Rectal smooth muscle tissue (tissue), 1 donor: Measurements from ENCODE around the gene CRCP.
A peak's percentile ranks its signal among the peaks of the same experiment; 100 is the strongest.
"Not testable (repeated sequence)": the region's sequence is repeated elsewhere in the genome, so short reads cannot be mapped to it uniquely, and the experiment has no call there.

Source experiments
- H3K27ac ChIP-seq: one replicate; pipeline ENCODE4 v1.7.0; 2013; ENCODE audit warnings: low read depth, low read length, inconsistent platforms
- H3K27me3 ChIP-seq: one replicate; pipeline ENCODE4 v1.7.0; 2013; ENCODE audit warnings: low read length; ENCODE audit not compliant: control insufficient read depth, insufficient read depth
- H3K36me3 ChIP-seq: one replicate; pipeline ENCODE4 v1.7.0; 2013; ENCODE audit warnings: low read length; ENCODE audit not compliant: control insufficient read depth, insufficient read depth
- H3K4me1 ChIP-seq: one replicate; pipeline ENCODE4 v1.7.0; 2013; ENCODE audit warnings: low read length; ENCODE audit not compliant: control insufficient read depth, insufficient read depth
- H3K4me3 ChIP-seq: one replicate; pipeline ENCODE4 v1.7.0; 2013; ENCODE audit warnings: low read length
- H3K9ac ChIP-seq: one replicate; pipeline ENCODE4 v1.7.0; 2013; ENCODE audit warnings: low read length

CRCP gene

DNA sequence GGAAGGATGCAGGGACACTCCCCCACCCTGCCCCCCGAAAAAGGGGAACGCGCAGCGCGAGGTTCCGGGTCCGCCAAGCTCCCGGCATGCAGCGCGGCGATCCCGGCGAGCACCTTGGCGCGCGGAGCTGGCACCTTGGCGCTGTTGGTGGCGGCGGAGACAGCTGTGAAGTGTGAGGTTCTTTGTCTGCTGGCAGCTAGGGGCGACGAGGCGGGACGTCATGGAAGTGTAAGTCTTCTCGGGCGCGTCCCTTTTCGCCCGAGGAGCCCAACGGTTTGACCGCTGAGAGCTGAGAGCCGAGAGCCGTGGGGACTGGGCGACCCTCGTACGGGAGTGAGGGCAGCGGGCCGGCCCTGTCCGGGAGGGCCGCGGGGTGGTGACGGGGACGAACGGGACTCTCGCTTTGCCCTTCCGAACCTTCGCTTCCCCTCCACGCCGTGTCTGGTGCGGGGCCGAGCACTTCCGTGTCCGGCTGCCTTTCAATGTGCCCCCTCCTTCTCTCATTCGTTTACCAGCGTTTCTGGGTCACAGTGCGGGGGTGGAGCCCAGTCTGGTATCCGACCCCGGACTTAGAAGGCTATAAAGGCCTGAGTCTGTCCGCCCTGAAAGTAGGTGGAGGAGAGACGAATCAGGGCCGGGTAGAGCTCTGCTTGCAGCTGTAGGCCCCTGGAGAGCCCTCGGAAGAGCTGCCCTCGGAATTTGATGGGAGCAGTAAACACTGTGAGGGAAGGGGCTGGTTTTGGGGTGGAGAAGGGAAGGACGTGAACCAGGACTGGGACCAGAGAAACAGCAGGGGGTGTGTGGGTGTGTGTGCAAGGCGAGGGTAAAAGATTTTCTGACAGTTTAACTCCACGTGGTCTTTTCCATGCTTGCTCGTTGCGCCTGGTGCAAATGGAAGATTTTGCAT, at the start of gene CRCP:
CRCP (plus strand) TSS at position 105 of the 907 bp plus-strand sequence; CDS start at position 221, 116 bp downstream.
- Histone ChIP-seq H3K4me1 (peaks cover 8% of the 10 kb centered on the region), H3K27ac (peak within 1 kb of the TSS; percentile 98), H3K27me3 (no peaks in the 10 kb centered on the region), H3K36me3 (no peaks in the 10 kb centered on the region), H3K9ac (peak within 1 kb of the TSS; percentile 90), H3K4me3 (peak within 1 kb of the TSS; percentile 98)

DNA sequence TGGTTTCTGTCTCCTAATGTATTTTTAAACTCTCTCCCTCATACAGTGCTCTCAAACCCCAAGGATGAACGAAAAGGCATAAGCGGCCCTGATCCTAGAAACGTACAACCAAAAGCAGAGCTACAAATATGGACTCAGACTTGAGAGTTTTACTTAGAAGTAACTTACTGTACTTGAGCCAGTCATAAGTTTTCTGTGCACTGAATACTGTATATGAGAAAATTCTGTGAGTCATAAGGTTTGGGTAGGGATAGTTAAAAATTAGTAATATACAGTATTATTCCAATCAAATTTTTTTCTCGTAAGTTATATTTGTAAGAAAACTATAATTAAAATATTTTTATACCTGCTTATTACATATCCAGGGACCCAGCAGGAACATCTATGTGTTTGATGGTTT, 44.9 kb upstream of the CRCP start:
- no peak overlapping the region for H3K27ac ChIP-seq
- no peaks in the 10 kb centered on the region for H3K4me1 ChIP-seq
- H3K4me3 ChIP-seq, result no peak overlapping the region
- H3K9ac ChIP-seq, result no peak overlapping the region
- H3K36me3 ChIP-seq, result no peaks in the 10 kb centered on the region
- no peaks in the 10 kb centered on the region for H3K27me3 ChIP-seq

DNA sequence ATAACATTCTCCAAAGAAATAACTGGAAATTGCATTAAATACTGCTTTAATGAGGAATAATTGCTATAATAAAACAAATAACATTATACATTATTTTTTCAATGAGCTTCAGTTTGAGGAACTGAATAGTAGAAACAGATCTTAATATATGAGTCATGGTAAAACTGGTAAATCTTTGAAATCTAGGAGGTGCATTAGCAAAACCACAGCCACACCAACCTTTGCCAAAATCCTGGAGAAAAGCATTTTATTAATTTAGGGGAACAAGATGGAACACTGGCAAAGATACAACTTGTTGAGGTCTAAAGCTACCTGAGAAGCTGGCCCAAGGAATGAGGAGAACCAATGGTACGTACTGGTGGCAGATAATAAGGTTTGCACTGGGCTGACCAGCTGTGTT, 44.4 kb upstream of the CRCP start:
- Histone ChIP-seq H3K27ac (no peak overlapping the region), H3K9ac (no peak overlapping the region), H3K4me3 (no peak overlapping the region), H3K27me3 (no peaks in the 10 kb centered on the region), H3K36me3 (no peaks in the 10 kb centered on the region), H3K4me1 (no peaks in the 10 kb centered on the region)

DNA sequence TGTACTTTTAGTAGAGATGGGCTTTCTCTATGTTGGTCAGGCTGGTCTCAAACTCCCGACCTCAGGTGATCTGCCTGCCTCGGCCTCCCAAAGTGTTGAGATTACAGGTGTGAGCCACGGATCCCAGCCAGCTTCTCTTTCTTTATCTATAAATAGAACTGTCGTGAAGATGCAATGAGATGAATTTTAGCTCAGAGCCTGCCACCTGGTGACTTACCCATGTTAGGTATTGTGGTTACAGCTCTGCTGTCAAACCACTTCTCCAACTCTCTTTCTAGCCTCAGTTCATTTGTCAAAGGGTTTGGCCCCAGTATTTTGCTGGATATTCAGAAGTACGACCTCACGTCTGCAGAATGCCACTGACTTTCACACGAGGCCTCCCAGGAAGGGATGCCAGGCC, 42.4 kb upstream of the CRCP start:
- not testable (repeated sequence) for H3K9ac ChIP-seq, H3K27ac ChIP-seq, H3K27me3 ChIP-seq, H3K4me3 ChIP-seq, H3K36me3 ChIP-seq, H3K4me1 ChIP-seq

DNA sequence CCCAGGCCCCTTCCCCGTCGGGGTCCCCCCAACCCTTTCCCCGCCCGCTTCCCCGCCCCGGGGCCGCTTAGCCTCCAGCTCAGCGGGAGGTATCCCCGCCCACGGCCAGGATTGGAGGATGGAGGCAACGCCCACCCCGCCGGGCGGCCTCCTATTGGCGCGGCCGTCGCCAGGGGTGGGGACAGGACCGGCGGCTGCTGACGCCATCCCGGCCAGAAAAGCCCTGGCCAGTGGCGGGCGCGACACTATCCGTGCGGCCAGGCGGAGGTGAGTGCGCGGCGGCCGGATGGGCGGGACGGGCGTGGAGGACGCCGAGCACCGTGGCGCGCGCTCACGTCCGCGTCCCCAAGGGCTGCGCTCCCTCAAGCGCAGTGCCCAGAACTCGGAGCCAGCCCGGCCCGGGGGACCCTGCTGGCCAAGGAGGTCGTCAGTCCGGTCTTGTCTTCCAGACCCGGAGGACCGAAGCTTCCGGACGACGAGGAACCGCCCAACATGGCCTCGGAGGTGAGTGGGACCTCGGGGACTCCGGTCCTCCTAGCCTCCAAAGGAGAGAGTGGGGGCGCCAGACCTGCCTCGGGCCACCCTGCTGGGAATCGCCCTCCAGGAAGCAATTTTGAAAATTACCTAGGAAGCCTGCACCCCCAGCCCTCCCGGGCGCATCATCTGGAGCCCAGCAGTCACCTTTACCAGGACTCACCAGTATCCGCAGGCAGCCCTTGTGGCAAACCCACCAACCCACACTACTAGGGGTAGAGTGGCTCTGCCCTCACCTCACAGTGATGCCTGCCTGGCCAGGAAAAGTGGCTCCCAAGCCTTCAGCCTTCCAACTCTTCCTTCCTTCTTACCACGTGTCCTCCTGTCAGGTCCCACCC, 38.8 kb upstream of the CRCP start, which contains the start of gene ASL:
ASL (plus strand) TSS at position 230 of the 872 bp plus-strand sequence; CDS start at position 493, 263 bp downstream.
- Histone ChIP-seq H3K36me3 (no peaks in the 10 kb centered on the region), H3K27ac (no peak within 1 kb of the TSS), H3K27me3 (no peaks in the 10 kb centered on the region), H3K4me1 (no peaks in the 10 kb centered on the region), H3K9ac (peak within 1 kb of the TSS; percentile 42), H3K4me3 (peak within 1 kb of the TSS; percentile 84)

DNA sequence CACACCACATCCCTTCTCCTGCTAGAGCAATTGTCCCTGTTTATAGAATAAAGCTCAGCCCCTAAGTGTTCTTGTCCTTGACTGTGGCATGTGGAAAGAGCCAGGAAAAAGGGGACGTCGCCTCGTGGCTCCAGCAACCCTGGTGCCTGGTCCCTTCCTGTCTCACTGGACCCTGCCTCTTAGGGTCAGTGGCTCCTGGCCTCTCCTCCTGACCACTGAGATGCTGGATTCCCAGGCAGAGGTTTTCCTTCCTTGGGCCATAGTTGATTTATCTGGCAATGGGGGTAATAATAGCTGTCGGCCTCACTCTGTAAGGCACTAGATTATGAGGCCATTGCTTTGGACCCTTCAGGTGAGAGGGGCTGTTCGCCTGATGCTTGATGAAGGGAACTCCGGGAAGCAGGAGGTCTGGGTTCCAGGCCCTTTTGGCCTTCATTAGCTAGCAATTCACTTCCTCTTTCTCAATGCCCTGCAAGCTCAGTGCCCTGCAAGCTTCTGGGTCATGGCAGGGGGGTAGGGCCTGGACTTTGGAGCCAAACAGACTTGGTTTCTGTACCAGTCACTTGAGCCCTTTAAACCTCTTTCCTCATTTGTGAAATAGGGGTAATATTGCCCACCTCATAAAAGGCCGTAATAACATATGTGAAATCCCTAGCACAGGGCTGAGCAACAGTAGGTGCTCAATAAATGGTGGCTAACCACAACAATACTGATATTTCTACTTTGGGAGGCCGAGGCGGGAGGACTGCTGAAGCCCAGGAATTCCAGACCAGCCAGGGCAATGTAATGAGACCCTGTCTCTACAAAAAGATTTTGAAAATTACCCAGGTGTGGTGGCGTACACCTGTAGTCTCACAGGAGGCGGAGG, 38.0 kb upstream of the CRCP start:
- peak overlapping the region; percentile 84 for H3K4me3 ChIP-seq
- no peak overlapping the region for H3K27ac ChIP-seq
- H3K27me3 ChIP-seq, result no peaks in the 10 kb centered on the region
- H3K9ac ChIP-seq, result peak overlapping the region; percentile 42
- no peaks in the 10 kb centered on the region for H3K36me3 ChIP-seq
- H3K4me1 ChIP-seq, result no peaks in the 10 kb centered on the region

DNA sequence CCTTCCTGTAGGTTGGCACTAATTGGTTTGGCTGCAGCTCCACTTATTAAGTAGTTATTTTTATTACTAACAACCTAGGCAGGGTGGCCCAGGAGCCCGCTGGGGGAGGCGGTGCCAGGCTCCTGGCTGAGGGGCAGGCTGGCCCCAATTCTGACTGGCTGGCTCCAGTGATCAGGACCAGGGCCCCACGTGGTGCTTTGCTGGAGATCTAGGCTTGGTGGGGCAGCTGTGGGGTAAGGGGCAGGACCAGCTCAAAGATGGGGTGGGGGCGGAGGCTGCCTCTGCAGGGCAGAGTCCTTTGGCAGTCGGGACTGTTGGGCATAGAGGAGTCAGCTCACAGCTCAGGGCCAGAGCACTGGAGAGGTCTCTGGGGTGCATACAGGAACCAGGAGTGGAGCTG, 36.6 kb upstream of the CRCP start:
- Histone ChIP-seq H3K36me3 (no peaks in the 10 kb centered on the region), H3K9ac (no peak overlapping the region), H3K4me3 (no peak overlapping the region), H3K4me1 (no peaks in the 10 kb centered on the region), H3K27me3 (no peaks in the 10 kb centered on the region), H3K27ac (no peak overlapping the region)

DNA sequence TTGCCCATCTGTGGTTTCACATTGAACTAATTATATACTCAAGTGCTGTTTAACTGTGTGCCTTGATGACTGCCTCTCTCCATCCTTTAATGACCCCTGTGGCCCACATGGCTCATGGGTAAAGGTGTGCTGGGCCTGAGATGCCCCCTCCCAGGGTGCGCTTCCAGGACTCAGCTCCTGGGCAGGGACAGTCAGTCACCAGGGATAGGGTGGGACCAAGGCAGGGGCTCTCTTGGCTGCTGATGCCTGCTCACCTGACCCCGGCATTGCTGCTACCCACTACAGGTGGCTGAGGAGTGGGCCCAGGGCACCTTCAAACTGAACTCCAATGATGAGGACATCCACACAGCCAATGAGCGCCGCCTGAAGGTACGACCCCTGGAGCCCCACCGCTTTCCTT, 32.6 kb upstream of the CRCP start:
- no peak overlapping the region for H3K9ac ChIP-seq
- no peak overlapping the region for H3K4me3 ChIP-seq
- H3K36me3 ChIP-seq, result peaks cover 10% of the 10 kb centered on the region
- no peaks in the 10 kb centered on the region for H3K4me1 ChIP-seq
- H3K27me3 ChIP-seq, result no peaks in the 10 kb centered on the region
- H3K27ac ChIP-seq, result no peak overlapping the region

DNA sequence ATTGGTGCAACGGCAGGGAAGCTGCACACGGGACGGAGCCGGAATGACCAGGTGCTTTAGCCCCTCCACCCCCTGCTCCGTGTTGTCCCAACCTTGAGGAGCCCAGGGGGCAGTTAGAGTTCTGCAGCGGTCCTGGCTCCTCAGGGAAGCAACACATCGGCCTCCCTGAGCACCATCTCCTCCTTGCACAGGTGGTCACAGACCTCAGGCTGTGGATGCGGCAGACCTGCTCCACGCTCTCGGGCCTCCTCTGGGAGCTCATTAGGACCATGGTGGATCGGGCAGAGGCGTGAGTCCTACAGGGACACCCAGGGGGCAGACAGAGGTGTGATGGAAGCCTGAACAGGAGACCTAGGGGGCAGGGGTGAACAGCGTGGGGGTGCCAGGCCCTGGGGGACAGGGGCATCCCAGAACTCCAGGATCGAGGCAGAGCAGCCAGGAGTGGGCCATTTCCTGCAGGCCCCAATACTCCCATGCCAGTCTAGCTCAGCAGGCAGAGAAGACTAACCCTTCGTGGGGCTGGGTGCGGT, 31.7 kb upstream of the CRCP start:
- Histone ChIP-seq H3K36me3 (peaks cover 13% of the 10 kb centered on the region), H3K4me1 (no peaks in the 10 kb centered on the region), H3K9ac (no peak overlapping the region), H3K4me3 (no peak overlapping the region), H3K27ac (no peak overlapping the region), H3K27me3 (no peaks in the 10 kb centered on the region)

DNA sequence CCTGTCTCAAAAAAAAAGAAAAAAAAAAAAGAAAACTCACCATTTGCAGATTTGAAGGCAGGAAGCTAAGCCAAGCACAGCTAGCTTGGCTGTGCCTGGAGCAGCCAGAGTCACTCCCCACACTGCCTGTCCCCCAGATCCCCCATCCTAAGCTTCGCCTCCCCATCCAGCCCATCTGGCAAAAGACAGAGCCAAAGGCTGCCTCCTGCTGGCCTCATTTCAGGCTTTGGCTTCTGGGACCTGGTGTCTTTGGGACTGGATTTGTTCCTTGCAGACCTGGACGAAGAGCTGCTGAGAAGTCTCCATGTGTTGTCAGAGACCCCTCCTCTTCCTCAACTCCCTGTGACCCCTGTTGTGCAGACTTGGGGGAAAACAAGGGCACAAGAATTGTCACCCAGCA, 31.0 kb upstream of the CRCP start:
- Histone ChIP-seq H3K27ac (no peak overlapping the region), H3K36me3 (peaks cover 13% of the 10 kb centered on the region), H3K4me1 (no peaks in the 10 kb centered on the region), H3K4me3 (no peak overlapping the region), H3K27me3 (no peaks in the 10 kb centered on the region), H3K9ac (no peak overlapping the region)

DNA sequence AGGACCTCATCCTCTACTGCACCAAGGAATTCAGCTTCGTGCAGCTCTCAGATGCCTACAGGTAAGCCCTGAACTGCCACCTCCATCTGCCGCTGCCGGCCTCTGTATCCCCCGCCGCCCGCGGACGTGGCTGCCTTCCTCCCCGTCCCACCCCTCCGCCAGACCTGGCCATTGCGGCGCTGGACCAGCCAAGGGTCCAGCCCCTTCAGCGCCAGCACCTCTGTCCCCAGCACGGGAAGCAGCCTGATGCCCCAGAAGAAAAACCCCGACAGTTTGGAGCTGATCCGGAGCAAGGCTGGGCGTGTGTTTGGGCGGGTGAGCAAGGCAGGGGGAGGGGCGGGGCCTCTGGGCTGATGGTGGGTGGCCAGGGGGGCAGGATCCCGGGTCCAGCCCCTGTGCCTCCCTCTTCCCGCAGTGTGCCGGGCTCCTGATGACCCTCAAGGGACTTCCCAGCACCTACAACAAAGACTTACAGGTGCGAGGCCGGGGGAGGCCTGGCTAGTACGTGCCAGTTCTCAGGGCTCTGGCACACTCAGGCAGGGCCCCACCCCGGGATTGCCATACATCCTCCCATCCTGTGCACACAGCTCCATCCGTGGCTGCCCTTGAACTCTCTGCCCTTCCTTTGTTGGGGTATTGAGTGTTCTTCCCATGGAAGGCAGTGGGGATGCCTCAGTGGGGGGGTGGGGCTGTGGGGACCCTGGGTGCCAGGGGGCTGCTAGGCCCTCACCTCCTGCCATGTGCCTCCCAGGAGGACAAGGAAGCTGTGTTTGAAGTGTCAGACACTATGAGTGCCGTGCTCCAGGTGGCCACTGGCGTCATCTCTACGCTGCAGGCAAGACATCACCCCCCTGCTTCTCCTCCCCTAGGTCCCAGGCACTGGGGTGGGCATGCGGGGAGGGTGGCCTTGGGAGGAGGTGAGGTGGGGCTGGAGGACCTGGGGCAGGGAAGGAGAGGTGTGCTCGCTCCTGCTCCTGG, 25.5 kb upstream of the CRCP start:
- no peaks in the 10 kb centered on the region for H3K27me3 ChIP-seq
- H3K27ac ChIP-seq, result no peak overlapping the region
- no peak overlapping the region for H3K9ac ChIP-seq
- H3K36me3 ChIP-seq, result peaks cover 9% of the 10 kb centered on the region
- H3K4me3 ChIP-seq, result no peak overlapping the region
- H3K4me1 ChIP-seq, result no peaks in the 10 kb centered on the region
